PFSK-1 (cell line): ENCODE data around the gene PRRC2B.

Source experiments
- POLR2AphosphoS5 ChIP-seq: IDR thresholded peaks from 2 replicates; pipeline ENCODE4 v1.6.1; 2012; ENCODE audit warnings: low read depth, mild to moderate bottlenecking, control low read depth, low read length, moderate library complexity
- SIN3A ChIP-seq: IDR thresholded peaks from 2 replicates; pipeline ENCODE4 v1.6.1; 2012; ENCODE audit warnings: mild to moderate bottlenecking, low read length, moderate library complexity, borderline replicate concordance; ENCODE audit not compliant: insufficient read depth
- TF ChIP-seq, protein P1 (sequence below), 2 experiments: IDR thresholded peaks; 2 replicates each; pipeline versions ENCODE4 v1.6.1 to v1.8.0; 2011 to 2012; ENCODE audit warnings: low read depth in 2 of 2, low read length in 2 of 2, control low read depth in 1 of 2, inconsistent platforms in 1 of 2, mild to moderate bottlenecking in 1 of 2, moderate library complexity in 1 of 2; ENCODE audit not compliant: insufficient read depth in 1 of 2

DNA sequence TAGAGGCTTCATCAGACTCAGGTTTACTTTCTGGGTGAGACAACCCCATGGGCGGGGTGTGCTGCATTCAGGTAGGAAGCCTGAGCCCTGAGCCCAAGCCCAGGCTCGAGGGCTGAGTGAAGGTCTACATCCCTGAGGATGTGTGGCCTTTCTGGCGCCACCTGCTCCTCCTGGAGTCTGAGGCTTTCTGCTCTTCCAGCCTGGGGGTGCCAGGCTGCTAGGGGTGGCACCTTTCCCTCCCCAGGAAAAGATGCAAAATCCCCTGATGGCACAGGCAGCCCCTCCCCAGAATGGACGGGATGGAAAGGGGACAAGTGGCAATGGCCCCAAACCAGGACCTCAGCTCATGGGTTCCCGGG, 44.4 kb upstream of the PRRC2B start:
- TF ChIP-seq POLR2AphosphoS5 = no peak
- no peak for TF ChIP-seq SIN3A
- TF ChIP-seq, protein P1, sequence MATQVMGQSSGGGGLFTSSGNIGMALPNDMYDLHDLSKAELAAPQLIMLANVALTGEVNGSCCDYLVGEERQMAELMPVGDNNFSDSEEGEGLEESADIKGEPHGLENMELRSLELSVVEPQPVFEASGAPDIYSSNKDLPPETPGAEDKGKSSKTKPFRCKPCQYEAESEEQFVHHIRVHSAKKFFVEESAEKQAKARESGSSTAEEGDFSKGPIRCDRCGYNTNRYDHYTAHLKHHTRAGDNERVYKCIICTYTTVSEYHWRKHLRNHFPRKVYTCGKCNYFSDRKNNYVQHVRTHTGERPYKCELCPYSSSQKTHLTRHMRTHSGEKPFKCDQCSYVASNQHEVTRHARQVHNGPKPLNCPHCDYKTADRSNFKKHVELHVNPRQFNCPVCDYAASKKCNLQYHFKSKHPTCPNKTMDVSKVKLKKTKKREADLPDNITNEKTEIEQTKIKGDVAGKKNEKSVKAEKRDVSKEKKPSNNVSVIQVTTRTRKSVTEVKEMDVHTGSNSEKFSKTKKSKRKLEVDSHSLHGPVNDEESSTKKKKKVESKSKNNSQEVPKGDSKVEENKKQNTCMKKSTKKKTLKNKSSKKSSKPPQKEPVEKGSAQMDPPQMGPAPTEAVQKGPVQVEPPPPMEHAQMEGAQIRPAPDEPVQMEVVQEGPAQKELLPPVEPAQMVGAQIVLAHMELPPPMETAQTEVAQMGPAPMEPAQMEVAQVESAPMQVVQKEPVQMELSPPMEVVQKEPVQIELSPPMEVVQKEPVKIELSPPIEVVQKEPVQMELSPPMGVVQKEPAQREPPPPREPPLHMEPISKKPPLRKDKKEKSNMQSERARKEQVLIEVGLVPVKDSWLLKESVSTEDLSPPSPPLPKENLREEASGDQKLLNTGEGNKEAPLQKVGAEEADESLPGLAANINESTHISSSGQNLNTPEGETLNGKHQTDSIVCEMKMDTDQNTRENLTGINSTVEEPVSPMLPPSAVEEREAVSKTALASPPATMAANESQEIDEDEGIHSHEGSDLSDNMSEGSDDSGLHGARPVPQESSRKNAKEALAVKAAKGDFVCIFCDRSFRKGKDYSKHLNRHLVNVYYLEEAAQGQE (IDR thresholded peaks at IDR 0.05; ENCODE audit: insufficient read depth in 1 of 2, low read depth in 2 of 2, low read length in 2 of 2) = no peak
